Kidney epithelial cell (primary cell): Measurements from ENCODE around the gene CXCL3. TPM values are rescaled to one million over a fixed set of nuclear protein-coding genes. Genes with fewer than 3 reads are reported as not detected.

Experiments
- DNase-seq: peaks from one replicate; pipeline ENCODE4 v3.0.0-alpha.2; 2010; ENCODE audit warnings: low read depth
- H3K27me3 ChIP-seq: 2 replicates; pipeline ENCODE4 v1.6.0; 2011; ENCODE audit warnings: low read length; ENCODE audit not compliant: control insufficient read depth, insufficient read depth
- H3K36me3 ChIP-seq: 2 replicates; pipeline ENCODE4 v1.5.1; 2011; ENCODE audit warnings: low read length; ENCODE audit not compliant: control insufficient read depth, insufficient read depth
- H3K4me3 ChIP-seq: 2 replicates; pipeline ENCODE4 v1.5.1; 2011; ENCODE audit warnings: low read depth, mild to moderate bottlenecking, control low read depth, low read length
- total RNA-seq: library from RNA; depleted of rRNA; stranded (reverse); fragments of >200 nt; gene quantifications from 2 replicates; pipeline ENCODE4 v1.2.3, GENCODE V29; 2015
- TF ChIP-seq, protein P1 (sequence below): IDR thresholded peaks from 2 replicates; pipeline ENCODE4 v1.5.1; 2011; ENCODE audit warnings: mild to moderate bottlenecking, moderate library complexity, low read length, control low read depth, inconsistent platforms; ENCODE audit not compliant: insufficient read depth, poor library complexity, severe bottlenecking

The CXCL3 gene
- total RNA-seq, 1 donor from 2014 or later, result 5.3 TPM

DNA sequence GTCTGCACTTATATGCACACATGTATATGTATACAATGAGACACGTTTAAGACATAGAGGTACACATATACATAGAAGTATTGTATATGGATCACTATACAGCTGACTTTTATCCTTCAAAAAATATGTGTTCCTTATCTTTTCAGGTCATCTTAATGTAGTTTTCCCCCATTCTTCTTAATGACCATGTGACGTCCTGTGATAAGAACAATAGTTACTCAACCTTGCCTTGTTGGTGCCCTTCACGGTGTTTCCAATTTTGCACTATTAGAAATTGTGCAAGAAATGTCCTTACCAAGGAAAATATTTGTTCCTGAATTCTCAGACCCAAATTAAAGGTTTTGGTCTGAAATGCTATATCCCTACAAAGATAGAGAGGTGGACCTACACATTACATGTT is 49.5 kb downstream of the CXCL3 start:
- TF ChIP-seq, protein P1, sequence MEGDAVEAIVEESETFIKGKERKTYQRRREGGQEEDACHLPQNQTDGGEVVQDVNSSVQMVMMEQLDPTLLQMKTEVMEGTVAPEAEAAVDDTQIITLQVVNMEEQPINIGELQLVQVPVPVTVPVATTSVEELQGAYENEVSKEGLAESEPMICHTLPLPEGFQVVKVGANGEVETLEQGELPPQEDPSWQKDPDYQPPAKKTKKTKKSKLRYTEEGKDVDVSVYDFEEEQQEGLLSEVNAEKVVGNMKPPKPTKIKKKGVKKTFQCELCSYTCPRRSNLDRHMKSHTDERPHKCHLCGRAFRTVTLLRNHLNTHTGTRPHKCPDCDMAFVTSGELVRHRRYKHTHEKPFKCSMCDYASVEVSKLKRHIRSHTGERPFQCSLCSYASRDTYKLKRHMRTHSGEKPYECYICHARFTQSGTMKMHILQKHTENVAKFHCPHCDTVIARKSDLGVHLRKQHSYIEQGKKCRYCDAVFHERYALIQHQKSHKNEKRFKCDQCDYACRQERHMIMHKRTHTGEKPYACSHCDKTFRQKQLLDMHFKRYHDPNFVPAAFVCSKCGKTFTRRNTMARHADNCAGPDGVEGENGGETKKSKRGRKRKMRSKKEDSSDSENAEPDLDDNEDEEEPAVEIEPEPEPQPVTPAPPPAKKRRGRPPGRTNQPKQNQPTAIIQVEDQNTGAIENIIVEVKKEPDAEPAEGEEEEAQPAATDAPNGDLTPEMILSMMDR, result no peak
- DNase-seq, result no peak
- Histone ChIP-seq H3K4me3 (no peak overlapping the region), H3K36me3 (no peaks in the 10 kb centered on the region), H3K27me3 (no peaks in the 10 kb centered on the region)

DNA sequence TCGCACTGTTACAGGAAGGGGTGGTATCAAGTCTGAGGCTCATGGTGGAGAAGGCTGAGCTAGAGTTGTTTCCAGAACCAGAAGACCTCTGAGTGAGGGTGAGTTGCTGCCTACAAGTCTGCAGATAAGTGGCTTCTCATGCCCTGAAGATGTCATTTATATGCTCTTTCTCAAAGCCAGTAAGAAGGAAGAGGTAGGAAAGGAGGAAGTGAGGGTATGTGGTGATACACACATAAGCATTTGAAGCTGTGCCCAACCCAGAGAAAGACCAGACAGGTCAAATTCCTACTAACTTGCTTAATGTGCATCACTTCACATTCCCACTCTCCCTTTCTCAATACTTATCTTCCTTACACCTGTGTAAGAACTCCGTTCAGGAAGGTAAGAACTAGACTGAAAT is 50.4 kb downstream of the CXCL3 start, which contains the start of gene PPBP:
TSS of gene PPBP (minus strand) at position 130 of the 400 bp plus-strand sequence. CDS start at position 43, 87 bp downstream.
- Histone ChIP-seq H3K36me3 (no peaks in the 10 kb centered on the region), H3K27me3 (no peaks in the 10 kb centered on the region), H3K4me3 (no peak within 1 kb of the TSS)
- TF ChIP-seq, protein P1, result no peak
- no peak for DNase-seq

Other genes with a start within 250 kb of the CXCL3 start
- 2.1 and 6.6 TPM in 2 replicates for gene CXCL6, start 202.0 kb downstream of the CXCL3 start, total RNA-seq
- not detected in 2 replicates for gene PF4V1, start 185.4 kb downstream of the CXCL3 start, total RNA-seq
- gene CXCL1, start 169.3 kb downstream of the CXCL3 start, total RNA-seq, result 75.9 and 112 TPM in 2 replicates
- gene PF4, start 56.7 kb downstream of the CXCL3 start, total RNA-seq, result not detected in 2 replicates
- gene PPBP, start 50.5 kb downstream of the CXCL3 start, total RNA-seq, result not detected in 2 replicates
- gene CXCL5, start 40.0 kb downstream of the CXCL3 start, total RNA-seq, result 21.4 and 22.0 TPM in 2 replicates
- 12.5 and 30.2 TPM in 2 replicates for gene CXCL2, start 60.5 kb upstream of the CXCL3 start, total RNA-seq
- gene MTHFD2L, start 119.4 kb upstream of the CXCL3 start, total RNA-seq, result 9.5 and 11.0 TPM in 2 replicates